ENCODE data around the gene PNMA1. TPM values are rescaled to one million over a fixed set of nuclear protein-coding genes. Genes with fewer than 3 reads are reported as not detected.
A peak's percentile ranks its signal among the peaks of the same experiment; 100 is the strongest.

PNMA1 gene
- polyA plus RNA-seq, 1 experiment = 21.5 TPM

GRCh38 chr14:73717711-73718417 lies 3.7 kb upstream of the PNMA1 start:
- ChIA-PET POLR2A (interaction anchor here (0.5 kb wide), 1 partner anchor 276 kb away, joined by 3 read pairs; no protein-coding TSS in a partner anchor), CTCF (interaction anchor here (1.3 to 1.8 kb wide), 2 partner anchors 10 to 11 kb away, joined by 4 to 7 read pairs; no protein-coding TSS in a partner anchor)
- DNase-seq (ENCODE audit: low read depth, low spot score) = no peak
- Histone ChIP-seq H3K27me3 (ENCODE audit: control insufficient read depth, insufficient read depth, low read length) (no peaks in the 10 kb centered on the region), H3K9me3 (ENCODE audit: control insufficient read depth, insufficient read depth, low read length) (no peaks in the 10 kb centered on the region), H3K4me3 (ENCODE audit: low read depth, low read length) (no peak overlapping the region), H3K27ac (ENCODE audit: low read depth, low read length) (peak overlapping the region; percentile 21)
- TF ChIP-seq, protein P1, sequence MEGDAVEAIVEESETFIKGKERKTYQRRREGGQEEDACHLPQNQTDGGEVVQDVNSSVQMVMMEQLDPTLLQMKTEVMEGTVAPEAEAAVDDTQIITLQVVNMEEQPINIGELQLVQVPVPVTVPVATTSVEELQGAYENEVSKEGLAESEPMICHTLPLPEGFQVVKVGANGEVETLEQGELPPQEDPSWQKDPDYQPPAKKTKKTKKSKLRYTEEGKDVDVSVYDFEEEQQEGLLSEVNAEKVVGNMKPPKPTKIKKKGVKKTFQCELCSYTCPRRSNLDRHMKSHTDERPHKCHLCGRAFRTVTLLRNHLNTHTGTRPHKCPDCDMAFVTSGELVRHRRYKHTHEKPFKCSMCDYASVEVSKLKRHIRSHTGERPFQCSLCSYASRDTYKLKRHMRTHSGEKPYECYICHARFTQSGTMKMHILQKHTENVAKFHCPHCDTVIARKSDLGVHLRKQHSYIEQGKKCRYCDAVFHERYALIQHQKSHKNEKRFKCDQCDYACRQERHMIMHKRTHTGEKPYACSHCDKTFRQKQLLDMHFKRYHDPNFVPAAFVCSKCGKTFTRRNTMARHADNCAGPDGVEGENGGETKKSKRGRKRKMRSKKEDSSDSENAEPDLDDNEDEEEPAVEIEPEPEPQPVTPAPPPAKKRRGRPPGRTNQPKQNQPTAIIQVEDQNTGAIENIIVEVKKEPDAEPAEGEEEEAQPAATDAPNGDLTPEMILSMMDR (IDR thresholded peaks at IDR 0.05; ENCODE audit: low read depth, low read length) = no peak

GRCh38 chr14:73717266-73717665 lies 3.1 kb upstream of the PNMA1 start:
- no peak overlapping the region for H3K27ac ChIP-seq (ENCODE audit: low read depth, low read length)
- H3K9me3 ChIP-seq (ENCODE audit: control insufficient read depth, insufficient read depth, low read length) = no peaks in the 10 kb centered on the region
- TF ChIP-seq, protein P1 (IDR thresholded peaks at IDR 0.05; ENCODE audit: low read depth, low read length) = no peak
- no peak for DNase-seq (ENCODE audit: low read depth, low spot score)
- H3K27me3 ChIP-seq (ENCODE audit: control insufficient read depth, insufficient read depth, low read length) = no peaks in the 10 kb centered on the region
- ChIA-PET CTCF (interaction anchor here (1.3 to 1.8 kb wide), 2 partner anchors 11 to 12 kb away, joined by 4 to 7 read pairs; no protein-coding TSS in a partner anchor), POLR2A (interaction anchor here (0.5 kb wide), 1 partner anchor 276 kb away, joined by 3 read pairs; no protein-coding TSS in a partner anchor)
- H3K4me3 ChIP-seq (ENCODE audit: low read depth, low read length) = no peak overlapping the region

DNA sequence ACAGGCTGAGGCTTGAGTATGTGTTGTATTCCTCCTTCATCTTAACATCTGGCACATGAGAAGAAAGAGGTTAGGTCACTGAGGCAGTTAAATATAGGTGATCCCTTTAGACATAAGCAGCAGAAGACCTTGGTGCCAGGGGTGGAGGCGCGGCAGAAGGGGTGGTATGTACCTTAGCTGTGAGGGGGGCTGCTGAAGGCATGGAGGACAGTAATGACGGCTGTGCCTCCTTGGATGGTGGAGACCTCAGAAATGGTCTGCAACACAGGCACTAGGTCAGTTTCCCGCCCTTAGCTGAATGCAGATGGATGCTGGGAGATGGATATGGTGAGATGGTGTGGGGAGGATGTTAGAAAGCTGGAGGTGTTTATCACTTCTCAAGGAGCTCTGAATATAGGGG lies 1.5 kb upstream of the PNMA1 start:
- TF ChIP-seq, protein P1 (IDR thresholded peaks at IDR 0.05; ENCODE audit: low read depth, low read length) = no peak
- Histone ChIP-seq H3K27me3 (ENCODE audit: control insufficient read depth, insufficient read depth, low read length) (no peaks in the 10 kb centered on the region), H3K9me3 (ENCODE audit: control insufficient read depth, insufficient read depth, low read length) (no peaks in the 10 kb centered on the region), H3K4me3 (ENCODE audit: low read depth, low read length) (no peak overlapping the region), H3K27ac (ENCODE audit: low read depth, low read length) (no peak overlapping the region)
- CTCF ChIA-PET = interaction anchor here (0.9 to 1.3 kb wide), 2 partner anchors 8 to 153 kb away, joined by 3 to 4 read pairs; no protein-coding TSS in a partner anchor
- POLR2A ChIA-PET = no interaction called here
- no peak for DNase-seq (ENCODE audit: low read depth, low spot score)

DNA sequence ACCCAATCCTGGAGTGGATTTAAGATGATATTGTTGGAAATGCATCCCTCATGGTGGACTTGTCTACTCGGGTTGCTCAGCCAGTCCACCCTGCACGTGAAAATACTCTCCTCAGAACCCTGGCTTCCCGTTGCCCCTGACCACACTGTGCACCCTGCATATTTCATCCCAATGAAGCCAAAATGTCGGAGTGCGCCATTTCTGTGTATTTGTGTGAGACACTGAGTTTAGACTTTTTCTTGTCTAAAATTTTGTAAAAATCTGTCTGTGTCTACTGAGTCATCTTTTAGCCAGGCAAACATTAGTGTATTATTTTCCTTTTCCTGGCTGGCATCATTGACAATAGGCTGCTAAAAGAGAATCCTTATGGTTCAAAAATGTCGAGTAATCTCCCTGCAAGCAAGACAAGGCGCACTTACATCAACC lies 485 bp upstream of the PNMA1 start:
- H3K4me3 ChIP-seq (ENCODE audit: low read depth, low read length) = peak overlapping the region; percentile 88
- no peak for DNase-seq (ENCODE audit: low read depth, low spot score)
- TF ChIP-seq, protein P1 (IDR thresholded peaks at IDR 0.05; ENCODE audit: low read depth, low read length) = no peak
- no peak overlapping the region for H3K27ac ChIP-seq (ENCODE audit: low read depth, low read length)
- no peaks in the 10 kb centered on the region for H3K27me3 ChIP-seq (ENCODE audit: control insufficient read depth, insufficient read depth, low read length)
- ChIA-PET POLR2A (interaction anchor here (0.6 to 1.6 kb wide), 6 partner anchors 9 to 828 kb away, joined by 3 to 10 read pairs (median 4); no protein-coding TSS in a partner anchor), CTCF (no interaction called here)
- H3K9me3 ChIP-seq (ENCODE audit: control insufficient read depth, insufficient read depth, low read length) = no peaks in the 10 kb centered on the region

- no peak for DNase-seq (ENCODE audit: low read depth, low spot score)
- TF ChIP-seq, protein P1 (IDR thresholded peaks at IDR 0.05; ENCODE audit: low read depth, low read length) = no peak
- no peaks in the 10 kb centered on the region for H3K9me3 ChIP-seq (ENCODE audit: control insufficient read depth, insufficient read depth, low read length)
- peak overlapping the region; percentile 39 for H3K27ac ChIP-seq (ENCODE audit: low read depth, low read length)
- H3K27me3 ChIP-seq (ENCODE audit: control insufficient read depth, insufficient read depth, low read length) = no peaks in the 10 kb centered on the region
- peak overlapping the region; percentile 88 for H3K4me3 ChIP-seq (ENCODE audit: low read depth, low read length)
- POLR2A ChIA-PET = interaction anchor here (0.6 to 1.6 kb wide), 2 partner anchors 11 to 143 kb away, joined by 8 to 10 read pairs; no protein-coding TSS in a partner anchor
- CTCF ChIA-PET = no interaction called here
Measured at GRCh38 chr14:73713206-73713802, 880 bp downstream of the PNMA1 start.
